Esophagus muscularis mucosa (tissue), 3 donors: Measurements from ENCODE around the gene FLACC1.

Experiments used
- CTCF ChIP-seq, 3 experiments: fragments of 200-600 bp in 2 of 3; fragments of 450-650 bp in 1 of 3; sonication (generic) in 2 of 3; IDR thresholded peaks; one replicate each; pipeline ENCODE4 v1.5.1; 2017 to 2019; ENCODE audit warnings: antibody characterized with exemption in 3 of 3, mild to moderate bottlenecking in 2 of 3, moderate library complexity in 1 of 3
- POLR2AphosphoS5 ChIP-seq, 2 donors: sonication (generic); formaldehyde crosslinking; IDR thresholded peaks; one replicate each; pipeline ENCODE4 v1.6.1; 2017; ENCODE audit warnings: antibody characterized with exemption in 2 of 2

- TF ChIP-seq CTCF (IDR thresholded peaks at IDR 0.05) (no peak), POLR2AphosphoS5 (IDR thresholded peaks at IDR 0.05) (no peak)
Measured at GRCh38 chr2:201403880-201404279, 46.7 kb upstream of the FLACC1 start.
